D721Med (cell line): ENCODE measurements around the gene TTC28.

Source experiments
- DNase-seq: peaks from one replicate; pipeline ENCODE4 v3.0.0; 2011; ENCODE audit warnings: low spot score; ENCODE audit not compliant: insufficient read length
- FAIRE-seq: peaks from 2 replicates; lab custom pipeline; 2011; peaks lifted over from hg19 to GRCh38; lab: Jason Lieb, UNC
- CTCF ChIP-seq: IDR thresholded peaks from 2 replicates; pipeline ENCODE4 v1.5.1; 2012; ENCODE audit warnings: mild to moderate bottlenecking, control low read depth; ENCODE audit not compliant: insufficient read depth; ENCODE audit errors: missing control alignments

The TTC28 gene

GRCh38 chr22:28023036-28023435 is 656.6 kb downstream of the TTC28 start:
- FAIRE-seq: no peak
- no peak for TF ChIP-seq CTCF
- no peak for DNase-seq

GRCh38 chr22:28021998-28022660 is 657.5 kb downstream of the TTC28 start:
- no peak for FAIRE-seq
- no peak for TF ChIP-seq CTCF
- no peak for DNase-seq

- TF ChIP-seq CTCF: no peak
- FAIRE-seq (no peak), DNase-seq (no peak)
Measured at GRCh38 chr22:28021116-28021997, 658.3 kb downstream of the TTC28 start.

GRCh38 chr22:28019881-28020861 is 659.5 kb downstream of the TTC28 start:
- no peak for FAIRE-seq
- TF ChIP-seq CTCF: peak; percentile 69
- peak; percentile 44 for DNase-seq

- DNase-seq (no peak), FAIRE-seq (no peak)
- TF ChIP-seq CTCF: no peak
Measured at GRCh38 chr22:28019360-28019759, 660.3 kb downstream of the TTC28 start.

GRCh38 chr22:28018461-28018927 is 661.1 kb downstream of the TTC28 start:
- no peak for FAIRE-seq
- TF ChIP-seq CTCF: no peak
- DNase-seq: no peak
